GM21576 (cell line): Measurements from ENCODE around the gene STXBP2.

ENCODE experiments used
- ATAC-seq: cut with Tn5 transposase; IDR thresholded peaks from one replicate; pipeline ENCODE4 v1.9.1; 2021; ENCODE audit warnings: mild to moderate bottlenecking, moderate library complexity; ENCODE audit not compliant: unreplicated experiment

The STXBP2 gene

GRCh38 chr19:7648265-7649014 lies 11.5 kb downstream of the STXBP2 start:
- ATAC-seq: no peak

- ATAC-seq: no peak
Measured at GRCh38 chr19:7650148-7650547, 13.2 kb downstream of the STXBP2 start.

GRCh38 chr19:7652061-7652641 lies 15.2 kb downstream of the STXBP2 start:
- ATAC-seq: peak; percentile 53

GRCh38 chr19:7654401-7654800 lies 17.5 kb downstream of the STXBP2 start:
- no peak for ATAC-seq

GRCh38 chr19:7655581-7655980 lies 18.7 kb downstream of the STXBP2 start:
- ATAC-seq: no peak

- no peak for ATAC-seq
Measured at GRCh38 chr19:7657131-7657751, 20.3 kb downstream of the STXBP2 start.

GRCh38 chr19:7658219-7658686 lies 21.3 kb downstream of the STXBP2 start:
- peak; percentile 78 for ATAC-seq

GRCh38 chr19:7661744-7662538 lies 25.0 kb downstream of the STXBP2 start:
- no peak for ATAC-seq

GRCh38 chr19:7662657-7663056 lies 25.7 kb downstream of the STXBP2 start:
- ATAC-seq: no peak

- no peak for ATAC-seq
Measured at GRCh38 chr19:7663706-7664105, 26.8 kb downstream of the STXBP2 start.

GRCh38 chr19:7665076-7665475 lies 28.2 kb downstream of the STXBP2 start:
- no peak for ATAC-seq

- ATAC-seq: no peak
Measured at GRCh38 chr19:7668842-7669241, 31.9 kb downstream of the STXBP2 start, which contains the start of gene RETN. TSS of gene RETN (plus strand) at chr19:7669049. CDS start at chr19:7669327, 278 bp downstream.

- no peak for ATAC-seq
Measured at GRCh38 chr19:7669641-7670040, 32.7 kb downstream of the STXBP2 start.

GRCh38 chr19:7670150-7670783 lies 33.4 kb downstream of the STXBP2 start:
- ATAC-seq: no peak

- ATAC-seq: no peak
Measured at GRCh38 chr19:7670790-7671189, 33.9 kb downstream of the STXBP2 start.

- ATAC-seq: no peak
Measured at GRCh38 chr19:7672522-7672921, 35.6 kb downstream of the STXBP2 start.

GRCh38 chr19:7674010-7675005 lies 37.4 kb downstream of the STXBP2 start:
- no peak for ATAC-seq

- no peak for ATAC-seq
Measured at GRCh38 chr19:7676376-7676775, 39.5 kb downstream of the STXBP2 start.

GRCh38 chr19:7676854-7677253 lies 39.9 kb downstream of the STXBP2 start, which contains the start of gene MCEMP1:
TSS of gene MCEMP1 (plus strand) at chr19:7677090. CDS start at chr19:7677121, 31 bp downstream.
- ATAC-seq: no peak
